Muscle of back (tissue), 11 donors: Measurements from ENCODE around the gene HOXB2. TPM values are rescaled to one million over a fixed set of nuclear protein-coding genes. Genes with fewer than 3 reads are reported as not detected.

Experiments used
- DNase-seq, 3 donors: peaks; one replicate each; pipeline versions ENCODE4 v3.0.0 to v3.0.0-alpha.2; 2013
- polyA plus RNA-seq, 10 donors: library from polyadenylated mRNA; unstranded; fragments of 120-200 nt; gene quantifications; one replicate each; pipeline ENCODE4 v1.2.1, GENCODE V29; 2013; ENCODE audit not compliant: insufficient read length in 10 of 10

Gene HOXB2
- polyA plus RNA-seq, 10 donors: 11.4 to 25.5 (median 15.0) TPM

- DNase-seq: peak in 1 of 3 donors; percentile 74
Measured at GRCh38 chr17:48579760-48580554, 35.0 kb upstream of the HOXB2 start.

- DNase-seq: peak in 1 of 3 donors; percentile 68
Measured at GRCh38 chr17:48579471-48579759, 34.5 kb upstream of the HOXB2 start.

DNA sequence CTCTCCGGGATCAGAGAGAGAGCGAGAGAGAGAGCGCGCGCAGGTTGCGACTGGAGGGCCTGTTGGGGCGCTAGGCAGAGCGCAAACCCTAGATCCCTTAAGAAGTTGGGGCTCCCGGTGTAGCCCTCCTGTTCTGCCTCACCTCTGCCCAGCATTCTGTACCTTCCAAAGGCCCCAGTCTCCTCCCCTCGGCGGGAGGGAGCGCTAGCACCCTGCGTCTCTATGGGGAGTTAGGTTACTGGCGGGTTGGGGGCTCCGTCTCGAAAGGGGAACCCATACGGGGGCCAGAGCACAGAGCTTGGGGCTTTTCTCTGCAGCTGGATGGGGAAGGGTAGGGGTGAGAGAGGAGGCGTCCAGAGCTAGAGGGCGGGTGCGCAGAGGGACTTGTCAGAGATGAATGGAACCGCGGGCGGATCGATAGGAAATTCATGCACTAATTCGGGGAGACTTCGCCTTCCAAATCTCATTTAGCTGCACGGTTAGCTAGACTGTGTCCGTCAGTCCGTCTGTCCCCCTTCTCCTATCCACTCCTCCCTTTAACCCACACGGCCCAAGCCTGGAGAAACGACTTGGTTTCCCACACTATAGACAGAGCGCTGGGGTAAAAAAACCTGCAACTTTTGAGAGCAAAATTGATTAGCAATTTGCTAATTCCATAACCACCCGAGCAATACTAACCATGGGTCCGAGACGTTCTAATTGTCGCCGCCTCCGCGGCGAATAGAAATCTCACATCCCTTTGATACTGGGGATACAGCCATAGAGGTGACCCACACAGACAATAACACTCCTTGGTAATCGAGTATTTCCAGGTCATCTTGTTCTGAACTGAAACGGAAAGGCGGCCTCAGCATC lies 33.9 kb upstream of the HOXB2 start:
- no peak for DNase-seq

- DNase-seq: peak; percentile 80 to 89 (median 83)
Measured at GRCh38 chr17:48577946-48578615, 33.2 kb upstream of the HOXB2 start, which contains the start of gene HOXB4. Gene HOXB4 (minus strand): TSS chr17:48578350. CDS start chr17:48578319, 31 bp downstream.

GRCh38 chr17:48577330-48577945 lies 32.5 kb upstream of the HOXB2 start:
- DNase-seq: no peak

GRCh38 chr17:48576479-48577309 lies 31.8 kb upstream of the HOXB2 start:
- DNase-seq: peak in 1 of 3 donors; percentile 69

- no peak for DNase-seq
Measured at GRCh38 chr17:48575673-48576478, 31.0 kb upstream of the HOXB2 start.

- DNase-seq: peak in 1 of 3 donors; percentile 71
Measured at GRCh38 chr17:48575066-48575582, 30.2 kb upstream of the HOXB2 start.

- no peak for DNase-seq
Measured at GRCh38 chr17:48574505-48575065, 29.7 kb upstream of the HOXB2 start.

DNA sequence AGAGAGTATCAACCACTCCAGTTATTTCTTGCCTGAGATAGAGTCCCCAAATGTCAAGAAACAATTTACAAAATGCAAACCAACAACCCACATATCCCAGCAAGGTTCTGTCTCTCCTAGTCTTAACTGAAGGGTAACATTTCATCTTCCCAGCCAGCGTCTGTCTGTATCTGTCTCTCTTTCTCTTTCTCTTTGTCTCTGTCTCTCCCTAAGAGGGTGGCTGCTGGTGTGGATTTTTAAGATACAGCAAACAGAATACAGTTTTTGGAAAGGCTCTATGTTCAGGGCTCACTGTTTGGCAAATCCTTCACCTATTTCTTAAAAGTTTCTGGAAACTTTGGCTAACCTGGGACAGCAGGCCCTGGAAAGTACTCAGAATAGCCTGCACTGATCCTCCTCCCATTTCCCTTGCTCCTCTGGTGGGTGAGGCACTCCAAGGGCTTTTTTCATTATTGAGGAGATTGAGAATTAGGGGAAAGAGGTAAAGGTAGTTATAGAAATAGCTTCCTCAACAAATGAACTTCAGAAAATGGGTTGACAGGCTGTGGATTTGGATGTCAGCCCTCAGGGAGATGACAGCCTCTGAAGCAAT lies 27.0 kb upstream of the HOXB2 start:
- no peak for DNase-seq

DNA sequence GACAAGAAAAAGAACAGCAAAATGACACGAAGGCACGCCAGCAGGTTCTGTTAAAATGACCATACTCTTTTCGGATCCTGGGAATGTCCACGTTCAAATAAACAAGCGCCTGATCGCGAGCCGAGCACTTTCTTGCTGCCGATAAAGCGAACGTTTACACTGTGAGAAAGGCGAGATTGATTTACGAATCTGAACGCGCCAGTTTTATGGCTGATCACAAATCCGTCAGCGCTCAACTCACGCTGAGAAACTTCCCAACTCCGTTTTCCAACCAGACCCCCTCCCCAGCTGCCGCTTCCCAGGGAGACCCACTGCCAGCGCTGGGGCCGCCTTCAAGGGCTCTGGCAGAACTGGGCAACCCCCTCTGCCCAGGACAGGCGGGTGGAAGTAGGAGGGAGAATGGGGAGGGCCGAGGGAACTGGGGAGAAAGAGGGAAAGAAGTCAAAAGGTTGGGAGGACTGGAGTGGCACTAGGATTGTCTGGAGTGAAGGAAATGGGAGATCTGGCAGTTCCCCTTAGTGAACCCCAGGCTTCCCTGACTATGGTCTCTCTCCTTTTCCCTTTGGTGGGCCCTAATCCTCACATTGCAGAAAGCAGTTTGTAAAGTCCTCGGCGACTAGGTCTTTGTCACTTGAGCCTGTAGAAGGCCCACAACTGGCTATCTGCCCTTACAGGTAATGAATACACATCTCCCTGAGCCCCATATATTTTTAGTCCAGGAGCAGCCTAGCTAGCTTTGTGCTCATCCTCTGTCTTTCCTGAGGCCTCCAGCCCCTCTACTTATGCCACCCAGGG lies 26.3 kb upstream of the HOXB2 start:
- DNase-seq: no peak

DNA sequence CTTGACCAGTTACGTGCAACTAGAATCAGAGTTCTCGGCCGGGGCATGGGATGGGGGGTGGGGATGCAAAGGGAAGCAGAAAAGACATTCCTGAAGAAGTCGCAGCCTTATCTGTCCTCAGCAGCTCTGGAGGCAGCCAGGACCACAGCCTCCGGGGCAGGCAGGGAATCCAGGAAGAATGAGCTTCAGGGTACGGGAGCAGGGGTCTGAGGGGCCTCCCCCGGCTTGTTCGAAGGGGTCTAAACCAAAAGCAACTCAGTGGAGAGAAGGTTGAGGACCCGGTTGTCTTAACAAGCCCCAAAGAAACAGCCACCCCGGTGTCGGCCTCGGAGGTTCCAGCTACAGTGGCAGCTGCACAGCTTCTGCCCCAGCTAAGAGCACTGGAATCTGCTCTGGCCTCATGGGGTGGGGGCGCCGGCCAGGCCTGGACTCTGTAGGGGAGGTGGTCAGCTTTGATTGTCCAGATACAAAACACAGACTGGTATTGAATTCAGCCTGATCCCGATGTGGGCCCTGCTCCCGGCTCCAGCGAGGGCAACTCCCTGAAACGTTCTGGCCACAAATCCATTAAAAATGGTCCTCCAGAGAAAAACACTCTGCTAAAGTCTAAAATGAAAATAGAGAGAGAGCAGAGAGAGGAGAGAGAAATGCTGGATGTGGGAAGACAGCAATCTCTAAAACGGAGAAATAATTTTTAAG lies 25.6 kb upstream of the HOXB2 start:
- DNase-seq: no peak

GRCh38 chr17:48569674-48570324 lies 24.9 kb upstream of the HOXB2 start:
- no peak for DNase-seq

DNA sequence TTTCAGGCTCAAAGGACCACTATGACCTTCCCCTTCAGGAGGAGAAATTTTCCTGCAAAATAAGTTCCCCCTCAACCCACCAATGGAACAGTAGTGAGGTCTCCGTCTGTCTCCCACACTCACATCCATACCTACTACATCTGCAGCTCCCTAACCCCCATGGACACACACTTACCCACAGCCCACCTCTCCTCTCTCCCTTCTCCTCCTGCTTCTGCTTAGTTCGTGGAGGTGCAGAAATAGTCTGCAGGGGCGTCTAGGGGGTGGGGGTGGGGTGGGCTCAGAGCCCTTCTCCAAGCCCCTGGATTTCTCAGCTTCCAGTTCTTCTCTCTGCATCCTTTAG lies 24.3 kb upstream of the HOXB2 start:
- no peak for DNase-seq

GRCh38 chr17:48568499-48569239 lies 23.8 kb upstream of the HOXB2 start:
- peak in 1 of 3 donors; percentile 51 for DNase-seq

- DNase-seq: no peak
Measured at GRCh38 chr17:48567646-48568354, 22.9 kb upstream of the HOXB2 start.
